Astrocyte (in vitro differentiated cells and primary cell): Measurements from ENCODE around the gene KLHL14.

ENCODE experiments used
- EZH2 ChIP-seq: IDR thresholded peaks from 2 replicates; pipeline ENCODE4 v1.6.1; 2012; ENCODE audit warnings: mild to moderate bottlenecking, low read length, inconsistent platforms; ENCODE audit not compliant: insufficient read depth
- TF ChIP-seq, protein P1 (sequence below): IDR thresholded peaks from 2 replicates; pipeline ENCODE4 v1.5.1; 2011; ENCODE audit warnings: low read depth, mild to moderate bottlenecking, inconsistent platforms, low read length, moderate library complexity; ENCODE audit not compliant: insufficient read depth

GRCh38 chr18:32717126-32717525, 55.7 kb downstream of the KLHL14 start:
- TF ChIP-seq, protein P1, sequence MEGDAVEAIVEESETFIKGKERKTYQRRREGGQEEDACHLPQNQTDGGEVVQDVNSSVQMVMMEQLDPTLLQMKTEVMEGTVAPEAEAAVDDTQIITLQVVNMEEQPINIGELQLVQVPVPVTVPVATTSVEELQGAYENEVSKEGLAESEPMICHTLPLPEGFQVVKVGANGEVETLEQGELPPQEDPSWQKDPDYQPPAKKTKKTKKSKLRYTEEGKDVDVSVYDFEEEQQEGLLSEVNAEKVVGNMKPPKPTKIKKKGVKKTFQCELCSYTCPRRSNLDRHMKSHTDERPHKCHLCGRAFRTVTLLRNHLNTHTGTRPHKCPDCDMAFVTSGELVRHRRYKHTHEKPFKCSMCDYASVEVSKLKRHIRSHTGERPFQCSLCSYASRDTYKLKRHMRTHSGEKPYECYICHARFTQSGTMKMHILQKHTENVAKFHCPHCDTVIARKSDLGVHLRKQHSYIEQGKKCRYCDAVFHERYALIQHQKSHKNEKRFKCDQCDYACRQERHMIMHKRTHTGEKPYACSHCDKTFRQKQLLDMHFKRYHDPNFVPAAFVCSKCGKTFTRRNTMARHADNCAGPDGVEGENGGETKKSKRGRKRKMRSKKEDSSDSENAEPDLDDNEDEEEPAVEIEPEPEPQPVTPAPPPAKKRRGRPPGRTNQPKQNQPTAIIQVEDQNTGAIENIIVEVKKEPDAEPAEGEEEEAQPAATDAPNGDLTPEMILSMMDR: no peak
- no peak for TF ChIP-seq EZH2
